T-helper 1 cell treated with Interleukin-12 subunit alpha and Interleukin-12 subunit beta and Interleukin-4 antibody, amounts not matched to agents 30 ng/mL and 1 ng/mL, for 36 hours (primary cell): Measurements from ENCODE around the gene SARDH. TPM values are rescaled to one million over a fixed set of nuclear protein-coding genes. Genes with fewer than 3 reads are reported as not detected.

ENCODE experiments used
- intact Hi-C: fragments of 100-400 bp; cut with micrococcal nuclease; formaldehyde crosslinking; loops from one replicate; pipeline ENCODE4 v1.15.1; 2024
- total RNA-seq: library from RNA; stranded (reverse); gene quantifications from 2 replicates; pipeline ENCODE4 v1.2.3, GENCODE V29; 2022

SARDH gene
- total RNA-seq, 1 donor from 2014 or later, result 0.71 TPM

DNA sequence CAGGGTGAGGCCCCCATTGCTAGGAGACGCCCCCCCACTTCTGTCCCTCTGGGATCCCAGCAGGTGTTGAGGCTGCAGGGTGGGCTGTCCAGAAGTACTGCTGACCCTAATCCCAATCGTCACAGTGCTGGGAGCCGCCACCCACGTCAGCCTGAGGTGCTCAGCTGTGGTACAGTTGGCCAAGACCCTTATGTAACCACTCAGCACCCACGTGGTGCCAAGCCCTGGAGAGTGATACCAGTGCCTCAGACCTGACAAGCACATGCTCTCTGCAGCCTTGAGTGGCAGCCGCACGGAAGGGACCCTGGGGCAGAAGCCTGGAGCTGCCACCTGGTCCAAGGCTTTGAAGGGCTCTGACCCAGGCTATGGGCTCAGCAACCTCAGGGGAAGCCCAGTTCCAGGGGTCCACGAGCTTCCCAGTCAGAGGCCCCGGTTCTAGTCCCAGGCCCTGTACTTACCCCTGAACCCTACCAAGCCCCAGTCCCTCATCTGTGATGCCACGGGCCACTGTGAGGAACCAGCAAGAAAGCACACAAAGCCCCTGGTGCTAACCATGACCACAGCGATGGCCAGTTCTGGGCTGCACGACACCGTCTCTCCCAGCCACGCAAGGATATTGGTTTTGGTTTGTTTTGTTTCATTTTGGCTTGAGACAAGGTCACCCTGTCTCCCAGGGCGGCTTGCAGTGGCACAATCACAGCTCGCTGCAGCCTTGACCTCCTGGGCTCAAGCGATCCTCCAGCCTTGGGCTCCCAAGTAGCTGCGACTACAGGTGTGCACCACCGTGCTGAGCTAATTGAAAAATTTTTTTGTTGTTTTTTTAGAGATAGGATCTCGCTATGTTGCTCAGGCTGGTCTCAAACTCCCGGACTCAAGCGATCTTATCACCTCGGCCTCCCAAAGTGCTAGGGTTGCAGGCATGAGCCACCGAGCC lies 51.2 kb downstream of the SARDH start:
- intact Hi-C loops, result no loop called here

DNA sequence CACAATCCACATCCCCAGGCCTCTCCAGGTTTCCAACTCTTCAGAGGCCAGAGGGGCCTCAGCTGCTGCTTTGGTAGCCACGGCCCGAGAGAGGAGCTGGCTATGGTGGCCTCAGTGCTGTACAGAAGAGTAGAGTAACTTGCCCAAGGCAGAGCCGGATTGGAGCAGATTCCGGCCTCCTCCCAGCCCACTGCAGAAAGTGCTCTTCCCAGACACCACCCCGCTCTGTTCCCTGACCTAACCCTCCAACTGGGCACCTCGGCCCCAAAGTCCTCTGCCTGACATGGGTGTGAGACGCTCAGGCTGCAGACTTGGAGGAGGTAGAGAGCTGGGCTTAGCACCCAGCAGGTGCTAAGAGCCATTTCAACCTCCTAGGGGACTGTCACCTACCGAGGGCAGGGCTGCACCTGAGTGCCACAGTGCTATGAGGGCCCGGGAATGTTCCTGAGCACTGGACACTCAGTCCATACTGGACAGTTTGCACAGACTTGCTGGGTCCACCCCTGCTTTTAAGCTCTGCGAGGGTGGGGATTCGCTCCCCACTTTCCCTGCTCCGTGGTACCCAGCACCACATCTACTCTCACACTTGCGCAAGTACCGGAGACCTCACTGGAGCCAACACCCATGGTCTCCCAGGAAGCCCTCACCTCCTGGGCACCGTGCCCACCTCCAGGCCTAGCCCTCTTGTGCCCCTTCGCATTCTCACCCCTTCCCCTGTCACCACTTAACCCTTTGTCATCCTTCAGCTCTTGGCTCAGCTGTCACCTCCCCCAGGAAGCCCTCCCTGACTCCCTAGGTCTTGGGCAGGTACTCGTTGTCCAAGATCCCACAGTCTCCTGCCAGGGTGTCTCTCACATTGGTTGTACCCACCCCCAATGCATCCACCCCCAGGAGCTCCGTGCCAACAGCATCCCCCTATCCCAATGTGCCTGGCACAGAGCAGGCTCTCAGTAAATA lies 52.2 kb downstream of the SARDH start:
- intact Hi-C loops, result no loop called here

DNA sequence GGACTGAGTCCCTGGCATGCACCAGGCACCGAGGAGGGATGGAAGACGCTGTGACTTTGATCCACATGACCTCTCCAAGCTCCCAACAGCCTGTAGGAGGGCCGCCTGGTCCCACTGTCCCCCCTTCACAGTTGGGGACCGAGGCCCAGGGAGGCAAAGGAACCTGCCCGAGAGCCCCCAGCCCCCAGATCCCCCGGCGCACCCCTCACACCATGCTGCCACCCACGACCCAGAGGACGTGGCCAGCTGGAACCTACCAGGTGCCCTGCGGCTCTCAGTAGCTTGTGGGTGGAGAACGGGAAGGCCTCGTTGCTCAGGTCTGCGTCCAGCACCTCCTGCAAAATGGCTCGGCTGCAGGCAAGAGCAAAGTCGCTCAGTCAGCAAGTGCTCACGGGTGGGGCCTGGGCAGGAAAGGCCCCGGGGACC lies 53.2 kb downstream of the SARDH start:
- intact Hi-C loops, result no loop called here

DNA sequence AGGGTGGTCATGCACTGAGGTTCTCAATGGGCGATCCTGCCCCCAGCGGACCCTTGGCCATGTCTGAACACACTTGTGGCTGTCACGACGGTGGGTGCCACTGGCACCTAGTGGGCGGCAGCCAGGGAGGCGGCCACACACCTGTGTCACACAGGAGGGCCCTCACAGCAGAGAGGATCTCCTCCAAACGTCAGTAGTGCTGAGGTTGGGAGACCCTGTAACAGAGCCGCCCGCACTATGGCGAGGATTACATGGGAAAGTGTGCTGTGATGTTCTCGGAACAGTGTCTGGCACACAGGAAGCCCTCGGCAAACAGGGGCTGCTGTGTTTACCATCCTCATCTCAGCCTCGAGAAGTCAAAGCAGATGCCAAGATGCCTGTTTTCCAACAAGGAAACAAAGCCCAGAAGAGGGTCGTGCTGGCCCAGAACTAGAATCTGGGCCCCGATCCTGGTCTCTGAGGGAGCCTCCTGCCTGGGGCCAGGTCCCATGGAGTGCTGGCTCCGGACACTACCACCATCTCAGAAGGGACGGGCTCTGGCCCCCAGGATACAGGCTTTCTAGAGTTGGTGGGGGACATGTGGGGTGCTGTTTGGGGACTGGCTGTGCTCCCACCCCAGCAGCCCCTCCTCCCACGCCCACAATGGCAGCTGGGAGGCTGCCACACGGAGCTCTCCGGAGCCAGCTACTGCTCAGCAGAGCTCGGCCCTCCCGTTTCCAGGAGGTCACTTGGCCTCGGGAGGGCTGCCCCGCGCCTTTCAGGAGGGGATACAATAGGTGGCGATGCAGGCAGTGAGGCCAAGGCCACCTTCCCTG lies 53.8 kb downstream of the SARDH start:
- intact Hi-C loops, result no loop called here

DNA sequence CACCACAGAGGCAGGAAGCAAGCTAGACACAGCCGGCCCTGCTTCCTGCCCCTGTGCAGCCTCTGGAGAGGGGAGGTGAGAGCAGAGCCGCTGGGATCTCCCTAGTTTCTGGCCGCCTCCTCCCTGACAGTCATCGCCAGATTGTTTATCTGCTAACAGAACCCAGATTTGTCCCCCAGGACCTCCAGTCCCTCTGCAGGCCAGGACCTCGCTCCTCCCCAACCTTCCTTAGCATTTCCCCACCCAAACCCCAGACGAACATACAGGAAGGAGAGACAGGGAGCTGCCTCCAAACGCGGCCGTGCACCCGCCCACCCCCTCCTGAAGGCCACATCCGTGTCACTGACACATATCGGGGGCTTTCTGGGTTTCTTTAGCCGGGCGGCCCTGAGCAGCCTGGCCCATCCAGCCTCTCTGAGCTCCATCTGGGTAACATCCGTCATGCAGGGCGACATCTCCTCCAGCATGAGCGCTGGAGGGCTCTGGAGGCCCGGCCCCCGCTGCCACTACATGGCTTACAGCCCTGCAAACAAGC lies 54.5 kb downstream of the SARDH start:
- intact Hi-C loops, result loop anchor here (2.0 kb wide), 1 partner anchor 63 kb away; no protein-coding TSS in a partner anchor

DNA sequence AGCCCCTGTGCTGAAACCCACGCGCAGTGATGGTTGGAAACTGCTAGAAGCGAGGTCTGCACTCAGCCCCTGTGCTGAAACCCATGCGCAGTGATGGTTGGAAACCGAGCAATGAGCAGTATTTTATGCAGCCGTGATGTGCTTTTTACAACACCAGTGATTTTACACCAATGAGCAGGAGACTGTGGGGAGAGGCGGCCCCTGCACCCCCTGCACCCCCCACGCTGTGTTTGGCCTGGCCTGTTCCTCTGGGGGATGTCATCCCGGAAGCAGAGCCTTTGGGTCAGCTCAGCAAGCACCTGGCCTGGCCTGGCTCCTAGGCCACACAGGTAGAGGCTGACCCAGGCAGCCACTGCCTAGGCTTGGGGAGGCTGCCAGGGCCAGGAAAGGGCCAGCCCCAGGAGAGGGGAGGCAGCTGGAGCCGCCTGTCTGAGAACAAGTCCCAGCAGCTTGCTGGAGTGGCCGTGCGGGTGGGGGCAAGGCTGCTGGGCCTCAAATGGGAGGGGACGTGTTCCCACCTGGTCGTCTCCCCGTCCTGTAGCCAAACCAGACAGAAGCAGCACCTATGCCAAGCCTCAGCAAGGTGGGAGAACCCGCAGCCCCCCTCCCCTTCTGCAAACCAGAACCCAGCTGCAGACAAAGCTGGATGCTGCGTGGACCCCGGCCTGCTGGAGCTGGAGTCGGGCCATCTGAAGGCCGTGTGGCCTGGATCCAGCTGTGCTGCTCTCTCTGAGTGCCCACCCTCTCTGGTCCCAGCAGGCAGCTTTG lies 55.1 kb downstream of the SARDH start:
- intact Hi-C loops, result loop anchor here (2.0 kb wide), 1 partner anchor 62 kb away; no protein-coding TSS in a partner anchor

DNA sequence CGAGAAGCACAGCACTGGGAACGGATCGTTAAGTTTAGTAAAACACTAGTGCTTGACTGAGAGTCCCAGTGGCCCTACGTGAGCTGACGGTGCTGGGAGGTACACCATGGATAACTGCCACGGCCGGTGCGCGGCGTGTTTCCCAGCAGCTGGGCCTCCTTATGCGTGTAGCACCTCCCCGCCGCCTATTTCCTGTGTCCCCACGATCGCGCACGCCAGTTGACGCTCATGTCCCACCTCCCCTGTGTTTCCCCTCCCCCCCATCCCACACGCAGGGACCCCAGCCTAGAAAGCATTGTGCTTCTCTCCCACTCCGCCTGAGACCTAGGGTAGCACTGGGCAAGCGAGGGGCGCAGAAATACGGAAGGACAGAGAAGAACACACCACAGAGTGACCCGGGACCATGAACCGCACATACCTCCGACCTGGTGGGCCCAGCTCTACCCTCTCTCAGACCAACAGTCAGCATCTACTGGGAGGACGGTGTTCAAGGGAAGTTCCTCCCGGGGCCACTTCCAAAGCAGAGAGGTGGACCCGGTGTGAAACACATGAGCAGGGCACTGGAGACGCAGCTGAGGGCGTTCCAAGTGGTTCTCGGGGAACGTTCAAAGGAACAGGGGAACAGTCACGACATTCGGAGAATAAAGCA lies 56.4 kb downstream of the SARDH start:
- intact Hi-C loops, result loop anchor here (2.0 kb wide), 1 partner anchor 61 kb away; no protein-coding TSS in a partner anchor

DNA sequence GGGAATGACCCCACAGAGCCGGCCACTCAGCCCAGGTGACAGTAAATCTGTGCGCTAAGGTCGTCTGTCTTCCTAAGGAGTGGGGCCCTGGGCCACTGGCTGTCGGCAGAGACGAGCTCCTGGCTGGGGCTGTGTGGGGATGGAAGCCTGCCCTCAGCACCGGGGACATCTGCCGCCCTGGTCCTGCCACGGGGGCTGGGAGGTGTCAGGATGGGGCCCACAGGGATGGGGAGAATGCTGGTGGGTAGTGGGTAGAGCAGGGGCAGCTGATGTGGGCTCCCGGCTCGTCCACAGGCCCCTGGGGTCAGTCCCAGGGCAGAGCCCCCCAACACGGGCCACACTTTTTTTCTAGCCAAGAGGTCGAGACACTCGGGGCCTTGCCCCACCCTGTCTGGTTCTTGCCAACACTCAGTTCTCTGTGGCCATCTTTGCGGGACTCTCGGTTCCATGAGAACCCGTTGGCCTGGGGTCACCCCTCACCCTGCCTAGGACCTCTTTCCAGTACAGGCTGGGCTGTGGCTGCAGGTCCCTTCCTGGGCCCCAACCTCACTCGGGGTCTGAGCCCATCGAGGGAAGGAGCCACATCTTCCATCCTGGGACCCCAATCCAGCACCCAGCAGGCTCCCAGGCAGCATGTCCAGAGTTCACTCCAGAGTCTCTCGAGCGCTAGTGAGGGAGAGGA lies 57.0 kb downstream of the SARDH start:
- intact Hi-C loops, result no loop called here

DNA sequence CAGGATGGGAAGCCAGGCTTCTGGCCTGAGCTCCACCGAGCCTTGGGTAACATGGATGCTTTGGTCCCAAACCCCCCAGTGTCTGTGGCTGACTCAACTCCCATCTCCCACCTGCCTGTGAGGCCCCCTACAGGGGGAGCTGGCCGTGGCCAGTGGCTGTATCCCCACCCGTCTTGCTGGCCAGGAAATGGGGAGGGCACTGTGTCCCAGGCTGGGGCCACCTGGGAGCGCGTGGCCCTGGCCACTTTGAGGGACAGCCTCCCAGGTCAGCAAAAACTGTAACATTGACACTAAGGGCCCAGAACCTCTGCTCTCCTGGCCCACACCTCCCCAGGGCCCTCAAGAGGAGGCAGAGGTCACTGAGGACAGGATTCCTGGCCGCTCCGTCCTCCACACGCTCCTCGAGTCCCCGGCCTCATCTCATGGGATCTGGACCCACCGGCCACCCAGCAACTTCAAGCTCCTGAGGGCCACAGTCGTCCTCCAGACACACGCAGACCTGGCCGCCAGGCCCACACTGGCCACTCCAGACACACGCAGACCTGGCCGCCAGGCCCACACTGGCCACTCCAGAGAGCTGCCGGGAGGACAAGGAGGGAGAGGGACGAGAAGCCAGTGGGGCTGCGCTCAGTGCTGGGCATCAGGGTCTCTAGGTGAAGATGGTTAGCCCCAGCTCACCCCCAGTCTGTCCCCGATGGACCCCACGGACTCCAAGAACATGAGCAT lies 57.7 kb downstream of the SARDH start:
- intact Hi-C loops, result no loop called here

DNA sequence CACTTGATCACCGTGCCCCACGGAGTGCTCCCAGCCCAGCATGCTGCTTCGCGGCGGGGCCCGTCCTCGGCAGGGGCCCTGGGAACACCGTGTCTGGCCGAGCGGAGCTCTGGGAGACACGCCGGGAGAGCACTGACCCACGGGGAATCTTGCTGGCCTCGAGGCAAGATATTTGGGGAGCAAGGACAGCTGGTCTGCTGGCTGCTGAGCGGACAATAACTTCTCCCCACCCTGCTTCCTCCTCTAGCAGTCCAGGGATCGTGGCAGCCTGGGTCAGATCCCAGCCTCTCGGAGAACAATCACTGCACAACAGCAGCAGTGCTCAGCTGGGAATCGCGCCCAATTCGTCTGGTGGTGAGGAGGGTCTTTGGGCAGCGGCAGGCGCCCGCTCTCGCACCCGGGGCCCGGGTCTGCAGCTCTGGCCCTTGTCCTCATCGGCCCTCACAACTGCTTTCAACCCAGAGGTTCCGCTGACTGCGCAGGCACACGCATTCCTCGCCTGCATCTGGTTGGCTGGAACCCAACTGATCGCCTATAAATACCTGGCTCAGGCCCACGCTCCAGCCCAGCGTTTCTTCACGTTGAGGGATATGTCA lies 58.6 kb downstream of the SARDH start:
- intact Hi-C loops, result no loop called here

DNA sequence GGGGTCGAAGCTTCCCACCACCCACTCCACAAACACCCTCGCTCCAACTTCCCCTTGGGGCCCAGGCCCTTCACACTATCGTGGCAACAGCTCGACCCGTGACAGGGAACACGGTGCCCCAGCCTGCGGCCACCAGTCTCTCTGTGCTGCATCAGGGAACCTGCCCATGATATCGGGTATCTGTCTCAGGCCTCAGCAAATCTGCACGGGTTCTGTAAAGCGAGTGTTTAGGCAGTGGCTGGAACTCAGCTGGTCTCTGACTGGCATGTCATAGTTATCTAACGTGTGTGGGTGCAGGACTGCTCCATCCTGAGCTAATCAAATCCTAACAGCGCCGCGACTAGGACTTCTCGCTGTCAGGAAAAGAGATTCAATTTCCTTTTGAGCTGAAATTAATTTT lies 59.1 kb downstream of the SARDH start:
- intact Hi-C loops, result no loop called here

DNA sequence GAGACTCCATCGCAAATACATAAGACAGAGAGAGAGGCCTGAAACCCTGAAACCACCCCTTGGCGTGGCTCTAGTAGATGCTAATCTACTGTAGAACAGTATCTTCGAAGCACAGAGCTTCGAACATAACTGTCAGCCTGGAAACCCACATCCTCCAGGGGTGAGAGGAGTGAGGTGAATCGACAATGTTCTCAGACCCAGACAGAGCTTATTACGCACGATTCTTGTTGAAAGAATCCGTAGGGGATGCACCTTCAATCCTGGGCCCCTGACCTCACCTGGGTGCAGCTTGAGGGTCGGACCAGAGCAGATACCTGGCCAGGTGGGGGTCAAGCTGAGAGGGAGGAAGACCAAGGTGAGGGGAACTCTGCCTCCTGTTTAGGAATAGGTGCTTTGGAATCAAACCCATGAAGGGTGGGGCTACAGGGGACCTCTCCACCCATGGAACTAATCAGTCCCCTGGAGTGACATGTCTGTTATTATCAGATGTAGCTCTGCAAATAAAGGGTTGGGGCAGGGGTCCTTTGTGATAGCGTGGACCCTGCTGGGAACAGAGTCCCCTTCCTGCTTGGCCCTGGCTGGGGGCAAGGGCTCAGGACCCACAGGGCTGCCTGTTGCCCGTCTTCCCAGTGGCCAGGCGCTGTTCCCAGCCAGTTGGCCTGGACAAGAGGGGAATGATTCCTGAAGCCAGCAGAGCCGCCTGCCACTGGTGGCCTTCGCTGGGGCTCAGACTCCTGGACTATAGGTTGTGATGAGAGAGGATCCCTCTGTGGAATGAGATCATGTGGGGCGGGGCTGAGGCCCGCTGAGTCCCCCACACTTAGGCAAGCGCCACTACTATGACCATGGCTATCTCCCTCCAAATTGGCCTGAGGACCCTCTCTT lies 60.8 kb downstream of the SARDH start:
- intact Hi-C loops, result loop anchor here (1.0 to 2.0 kb wide), 2 partner anchors 24 to 647 kb away; partner anchors contain the start of gene GTF3C5

DNA sequence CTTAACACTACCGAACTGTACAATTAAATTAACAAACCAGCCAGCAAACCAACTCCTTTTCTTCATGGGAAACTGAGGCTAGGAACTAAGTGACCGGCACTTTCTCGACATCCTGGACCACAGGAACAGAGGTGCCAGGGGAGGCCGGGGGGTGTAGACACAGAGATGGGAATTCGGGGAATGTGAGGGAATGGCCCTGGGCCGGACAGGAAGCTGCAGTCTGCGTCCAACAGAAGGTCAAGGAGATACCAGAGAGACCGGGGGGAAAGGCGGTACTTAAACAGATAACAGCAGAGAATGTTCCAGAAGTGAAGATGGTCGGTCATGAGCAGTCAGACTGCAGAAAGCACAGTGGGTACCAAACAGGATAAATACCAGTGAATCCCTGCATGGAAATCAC lies 61.7 kb downstream of the SARDH start:
- intact Hi-C loops, result loop anchor here (2.0 kb wide), 1 partner anchor 646 kb away; the partner anchor contains the start of gene GTF3C5

DNA sequence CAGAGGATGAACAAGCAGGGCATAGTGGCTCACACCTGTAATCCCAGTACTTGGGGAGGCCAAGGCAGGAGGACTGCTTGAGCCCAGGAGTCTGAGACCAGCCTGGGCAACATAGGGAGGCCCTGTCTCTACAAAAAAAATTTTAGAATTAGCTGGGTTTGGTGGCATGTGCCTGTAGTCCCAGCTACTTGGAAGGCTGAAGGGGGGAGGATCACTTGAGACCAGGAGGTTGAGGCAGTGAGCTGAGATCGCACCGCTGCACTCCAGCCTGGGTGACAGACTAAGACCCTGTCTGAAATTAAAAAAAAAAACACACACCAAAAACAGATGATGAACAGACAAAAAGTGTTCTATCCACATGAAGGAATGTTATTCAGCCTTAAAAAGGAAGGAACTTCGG lies 62.4 kb downstream of the SARDH start:
- intact Hi-C loops, result loop anchor here (2.0 kb wide), 1 partner anchor 645 kb away; the partner anchor contains the start of gene GTF3C5

DNA sequence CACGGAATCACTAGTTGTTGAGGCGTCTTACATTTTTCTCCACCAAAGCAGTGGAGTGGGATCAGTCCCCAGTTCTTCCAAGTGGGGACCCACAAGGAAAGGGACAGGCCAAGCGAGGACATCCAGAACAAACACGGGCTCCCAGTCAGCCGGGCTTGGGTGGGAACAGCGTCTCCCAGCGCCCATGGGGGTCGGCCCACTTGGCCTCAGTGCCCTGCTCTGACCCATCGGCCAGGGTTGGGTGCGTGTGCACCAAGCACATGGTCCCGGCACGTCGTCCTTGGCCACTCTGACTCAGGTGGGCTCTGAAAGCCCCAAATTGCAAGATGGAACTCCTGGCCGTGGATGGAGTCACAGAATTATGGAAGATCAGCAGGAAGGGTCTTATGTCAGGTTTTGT lies 64.1 kb downstream of the SARDH start:
- intact Hi-C loops, result no loop called here

DNA sequence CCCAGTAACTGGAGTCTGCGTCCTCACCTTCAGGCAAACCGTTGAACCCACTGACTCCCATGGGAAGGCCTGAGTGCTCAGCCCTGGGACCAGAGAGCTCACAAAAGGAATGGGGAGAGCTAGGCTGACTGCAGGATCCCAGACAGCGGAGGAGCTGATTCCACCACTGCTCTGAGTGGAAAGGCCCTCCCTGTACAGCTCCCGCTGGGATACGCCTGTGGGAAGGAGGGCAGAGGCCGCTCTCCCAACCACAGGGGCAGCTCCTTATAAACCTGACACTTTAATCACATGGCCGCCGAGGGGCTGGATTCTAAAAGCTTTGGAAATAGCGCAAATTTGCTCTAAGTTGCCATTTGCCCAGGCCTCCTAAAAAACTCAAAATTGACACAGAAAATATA lies 64.9 kb downstream of the SARDH start:
- intact Hi-C loops, result no loop called here
